ENCODE measurements around the gene SLC16A9. TPM values are rescaled to one million over a fixed set of nuclear protein-coding genes. Genes with fewer than 3 reads are reported as not detected.

Gene SLC16A9
- total RNA-seq, 1 experiment from 2014 or later = 0.13 TPM

DNA sequence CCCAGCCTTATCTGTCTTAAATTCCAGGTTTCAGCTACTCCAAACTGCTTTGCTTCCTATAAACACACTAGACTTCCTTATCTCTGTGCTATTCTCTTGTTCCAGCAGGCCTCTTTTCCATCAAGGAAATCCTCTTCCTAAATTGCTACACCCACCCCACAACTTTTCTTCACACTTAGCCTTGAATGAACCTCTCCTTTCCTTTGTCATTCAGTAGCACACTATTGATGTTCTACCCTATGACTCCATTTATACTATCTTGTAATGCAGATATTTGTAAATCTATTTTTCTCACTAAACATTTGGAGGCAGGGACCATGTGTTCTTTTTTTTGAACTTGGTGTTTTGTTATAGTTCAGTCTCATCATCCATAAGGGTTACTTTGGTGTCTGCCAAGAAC, 3.7 kb downstream of the SLC16A9 start:
- POLR2A ChIA-PET = no interaction called here
- intact Hi-C loops (cut with micrococcal nuclease; ENCODE audit: unreplicated experiment) (no loop called here), in situ Hi-C loops (cut with HindIII; ENCODE audit: low pct_unique_long_range_greater_than_20kb, low sequenced_read_pairs) (no loop called here)
- Histone ChIP-seq H3K27ac (ENCODE audit: low read length) (no peak overlapping the region), H3K4me3 (ENCODE audit: low read depth in 2 of 2, low read length in 2 of 2) (no peak overlapping the region), H3K9me3 (ENCODE audit: control insufficient read depth, insufficient read depth, low read depth, low read length) (no peaks in the 10 kb centered on the region), H3K36me3 (ENCODE audit: control insufficient read depth, insufficient read depth, low read length) (no peaks in the 10 kb centered on the region), H3K27me3 (ENCODE audit: control insufficient read depth, insufficient read depth, low read length) (peaks cover 40% of the 10 kb centered on the region), H3K4me1 (ENCODE audit: control insufficient read depth, insufficient read depth, low read length) (peaks cover 4% of the 10 kb centered on the region; the same call in 1 of the 2 replicates)
- no peak for DNase-seq (ENCODE audit: low read depth, low spot score)
- no TSS peak for BruUV-seq (replicated peaks)
- no peak for ATAC-seq
- CTCF ChIA-PET = interaction anchor here (0.6 kb wide), 1 partner anchor 17 kb away, joined by 13 read pairs; no protein-coding TSS in a partner anchor
- TF ChIP-seq, protein P1, sequence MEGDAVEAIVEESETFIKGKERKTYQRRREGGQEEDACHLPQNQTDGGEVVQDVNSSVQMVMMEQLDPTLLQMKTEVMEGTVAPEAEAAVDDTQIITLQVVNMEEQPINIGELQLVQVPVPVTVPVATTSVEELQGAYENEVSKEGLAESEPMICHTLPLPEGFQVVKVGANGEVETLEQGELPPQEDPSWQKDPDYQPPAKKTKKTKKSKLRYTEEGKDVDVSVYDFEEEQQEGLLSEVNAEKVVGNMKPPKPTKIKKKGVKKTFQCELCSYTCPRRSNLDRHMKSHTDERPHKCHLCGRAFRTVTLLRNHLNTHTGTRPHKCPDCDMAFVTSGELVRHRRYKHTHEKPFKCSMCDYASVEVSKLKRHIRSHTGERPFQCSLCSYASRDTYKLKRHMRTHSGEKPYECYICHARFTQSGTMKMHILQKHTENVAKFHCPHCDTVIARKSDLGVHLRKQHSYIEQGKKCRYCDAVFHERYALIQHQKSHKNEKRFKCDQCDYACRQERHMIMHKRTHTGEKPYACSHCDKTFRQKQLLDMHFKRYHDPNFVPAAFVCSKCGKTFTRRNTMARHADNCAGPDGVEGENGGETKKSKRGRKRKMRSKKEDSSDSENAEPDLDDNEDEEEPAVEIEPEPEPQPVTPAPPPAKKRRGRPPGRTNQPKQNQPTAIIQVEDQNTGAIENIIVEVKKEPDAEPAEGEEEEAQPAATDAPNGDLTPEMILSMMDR (IDR thresholded peaks at IDR 0.05) = no peak
- TF ChIP-seq SIN3A (IDR thresholded peaks at IDR 0.05; ENCODE audit: borderline replicate concordance, insufficient read depth, low read depth, low read length) (no peak), TCF7L2 (IDR thresholded peaks at IDR 0.05; ENCODE audit: low read depth, low read length) (no peak), POLR2AphosphoS5 (IDR thresholded peaks at IDR 0.05; ENCODE audit: low read depth, low read length) (no peak)
- TF ChIP-seq, protein P2, sequence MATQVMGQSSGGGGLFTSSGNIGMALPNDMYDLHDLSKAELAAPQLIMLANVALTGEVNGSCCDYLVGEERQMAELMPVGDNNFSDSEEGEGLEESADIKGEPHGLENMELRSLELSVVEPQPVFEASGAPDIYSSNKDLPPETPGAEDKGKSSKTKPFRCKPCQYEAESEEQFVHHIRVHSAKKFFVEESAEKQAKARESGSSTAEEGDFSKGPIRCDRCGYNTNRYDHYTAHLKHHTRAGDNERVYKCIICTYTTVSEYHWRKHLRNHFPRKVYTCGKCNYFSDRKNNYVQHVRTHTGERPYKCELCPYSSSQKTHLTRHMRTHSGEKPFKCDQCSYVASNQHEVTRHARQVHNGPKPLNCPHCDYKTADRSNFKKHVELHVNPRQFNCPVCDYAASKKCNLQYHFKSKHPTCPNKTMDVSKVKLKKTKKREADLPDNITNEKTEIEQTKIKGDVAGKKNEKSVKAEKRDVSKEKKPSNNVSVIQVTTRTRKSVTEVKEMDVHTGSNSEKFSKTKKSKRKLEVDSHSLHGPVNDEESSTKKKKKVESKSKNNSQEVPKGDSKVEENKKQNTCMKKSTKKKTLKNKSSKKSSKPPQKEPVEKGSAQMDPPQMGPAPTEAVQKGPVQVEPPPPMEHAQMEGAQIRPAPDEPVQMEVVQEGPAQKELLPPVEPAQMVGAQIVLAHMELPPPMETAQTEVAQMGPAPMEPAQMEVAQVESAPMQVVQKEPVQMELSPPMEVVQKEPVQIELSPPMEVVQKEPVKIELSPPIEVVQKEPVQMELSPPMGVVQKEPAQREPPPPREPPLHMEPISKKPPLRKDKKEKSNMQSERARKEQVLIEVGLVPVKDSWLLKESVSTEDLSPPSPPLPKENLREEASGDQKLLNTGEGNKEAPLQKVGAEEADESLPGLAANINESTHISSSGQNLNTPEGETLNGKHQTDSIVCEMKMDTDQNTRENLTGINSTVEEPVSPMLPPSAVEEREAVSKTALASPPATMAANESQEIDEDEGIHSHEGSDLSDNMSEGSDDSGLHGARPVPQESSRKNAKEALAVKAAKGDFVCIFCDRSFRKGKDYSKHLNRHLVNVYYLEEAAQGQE (IDR thresholded peaks at IDR 0.05; ENCODE audit: insufficient read depth in 1 of 2, low read depth in 2 of 2, low read length in 1 of 2) = no peak

DNA sequence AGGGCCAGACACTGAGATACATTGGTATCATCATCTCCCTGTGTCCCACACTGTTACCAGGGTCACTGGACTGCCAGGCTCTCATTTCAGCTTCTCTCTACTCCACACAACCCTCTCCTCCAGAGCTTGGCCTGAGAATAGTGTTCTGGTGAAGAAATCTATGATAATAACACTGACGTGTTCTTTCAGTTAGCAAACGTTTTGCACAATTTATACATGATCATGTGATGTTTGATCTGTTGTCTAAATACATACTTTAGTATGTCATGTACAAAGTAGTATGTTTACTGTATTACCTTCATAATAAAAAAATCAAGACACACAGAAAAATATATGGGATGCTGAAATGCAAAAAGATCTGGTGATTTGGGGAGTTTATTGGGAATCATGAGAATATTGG, 5.0 kb downstream of the SLC16A9 start:
- in situ Hi-C loops (cut with HindIII; ENCODE audit: low pct_unique_long_range_greater_than_20kb, low sequenced_read_pairs) (no loop called here), intact Hi-C loops (cut with micrococcal nuclease; ENCODE audit: unreplicated experiment) (no loop called here)
- Histone ChIP-seq H3K36me3 (ENCODE audit: control insufficient read depth, insufficient read depth, low read length) (no peaks in the 10 kb centered on the region), H3K4me3 (ENCODE audit: low read depth in 2 of 2, low read length in 2 of 2) (no peak overlapping the region), H3K4me1 (ENCODE audit: control insufficient read depth, insufficient read depth, low read length) (peaks cover 4% of the 10 kb centered on the region; the same call in 1 of the 2 replicates), H3K9me3 (ENCODE audit: control insufficient read depth, insufficient read depth, low read depth, low read length) (no peaks in the 10 kb centered on the region), H3K27me3 (ENCODE audit: control insufficient read depth, insufficient read depth, low read length) (peaks cover 34% of the 10 kb centered on the region), H3K27ac (ENCODE audit: low read length) (no peak overlapping the region)
- no peak for DNase-seq (ENCODE audit: low read depth, low spot score)
- no TSS peak for BruUV-seq (replicated peaks)
- POLR2A ChIA-PET = no interaction called here
- TF ChIP-seq POLR2AphosphoS5 (IDR thresholded peaks at IDR 0.05; ENCODE audit: low read depth, low read length) (no peak), SIN3A (IDR thresholded peaks at IDR 0.05; ENCODE audit: borderline replicate concordance, insufficient read depth, low read depth, low read length) (no peak)
- no peak for ATAC-seq
- CTCF ChIA-PET = no interaction called here

DNA sequence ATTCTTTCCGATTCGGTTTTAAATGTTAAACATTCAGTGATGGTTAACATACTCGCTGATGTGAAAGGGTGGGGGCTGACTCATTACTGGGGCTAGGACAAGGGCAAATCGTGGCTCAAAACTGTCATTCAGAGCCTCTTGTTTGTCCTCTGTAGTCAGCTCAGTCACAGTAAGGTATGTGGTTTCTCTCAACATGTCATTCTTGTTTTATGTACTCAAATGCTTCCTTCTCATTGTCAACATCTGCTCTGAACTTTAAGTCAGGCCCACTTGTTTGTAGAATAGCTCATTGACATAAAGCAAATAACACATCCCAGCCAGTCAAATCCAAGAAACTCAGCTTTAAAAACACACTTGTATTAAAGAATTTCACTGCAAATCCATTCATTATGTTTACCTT, 7.3 kb downstream of the SLC16A9 start:
- H3K9me3 ChIP-seq (ENCODE audit: control insufficient read depth, insufficient read depth, low read depth, low read length) = no peaks in the 10 kb centered on the region
- POLR2A ChIA-PET = no interaction called here
- H3K27me3 ChIP-seq (ENCODE audit: control insufficient read depth, insufficient read depth, low read length) = peaks cover 21% of the 10 kb centered on the region
- intact Hi-C loops (cut with micrococcal nuclease; ENCODE audit: unreplicated experiment) = no loop called here
- ATAC-seq (no peak), DNase-seq (ENCODE audit: low read depth, low spot score) (no peak)
- no peak overlapping the region for H3K27ac ChIP-seq (ENCODE audit: low read length)
- TF ChIP-seq, protein P2 (IDR thresholded peaks at IDR 0.05; ENCODE audit: insufficient read depth in 1 of 2, low read depth in 2 of 2, low read length in 1 of 2) = no peak
- TF ChIP-seq, protein P1 (IDR thresholded peaks at IDR 0.05) = no peak
- TF ChIP-seq POLR2AphosphoS5 (IDR thresholded peaks at IDR 0.05; ENCODE audit: low read depth, low read length) (no peak), SIN3A (IDR thresholded peaks at IDR 0.05; ENCODE audit: borderline replicate concordance, insufficient read depth, low read depth, low read length) (no peak), TCF7L2 (IDR thresholded peaks at IDR 0.05; ENCODE audit: low read depth, low read length) (no peak)
- CTCF ChIA-PET = no interaction called here
- no TSS peak for BruUV-seq (replicated peaks)
- no peak overlapping the region for H3K4me3 ChIP-seq (ENCODE audit: low read depth in 2 of 2, low read length in 2 of 2)
- H3K4me1 ChIP-seq (ENCODE audit: control insufficient read depth, insufficient read depth, low read length) = no peaks in the 10 kb centered on the region
- in situ Hi-C loops (cut with HindIII; ENCODE audit: low pct_unique_long_range_greater_than_20kb, low sequenced_read_pairs) = no loop called here
- H3K36me3 ChIP-seq (ENCODE audit: control insufficient read depth, insufficient read depth, low read length) = no peaks in the 10 kb centered on the region

Measured in Panc1 (cell line).